Upper lobe of left lung (tissue), 4 donors: ENCODE results near the gene RNF150.

ENCODE experiments used
- CTCF ChIP-seq, 6 experiments: fragments of 450-650 bp in 4 of 6; fragments of 200-600 bp in 2 of 6; sonication (generic) in 2 of 6; IDR thresholded peaks; one replicate each; pipeline ENCODE4 v1.5.1; 2016 to 2019; ENCODE audit warnings: antibody characterized with exemption in 6 of 6
- EP300 ChIP-seq, 4 donors: sonication (generic); formaldehyde crosslinking; IDR thresholded peaks; one replicate each; pipeline ENCODE4 v1.5.1; 2017; ENCODE audit warnings: antibody characterized with exemption in 4 of 4, control low read depth in 2 of 4
- POLR2A ChIP-seq, 4 donors: fragments of 450-650 bp; IDR thresholded peaks; one replicate each; pipeline ENCODE4 v1.5.1; 2016 to 2017; ENCODE audit warnings: antibody characterized with exemption in 4 of 4, mild to moderate bottlenecking in 2 of 4
- POLR2AphosphoS5 ChIP-seq, 2 donors: sonication (generic); formaldehyde crosslinking; IDR thresholded peaks; one replicate each; pipeline ENCODE4 v1.5.1; 2017; ENCODE audit warnings: antibody characterized with exemption in 2 of 2

GRCh38 chr4:141037446-141037845 lies 95.8 kb downstream of the RNF150 start:
- TF ChIP-seq CTCF (IDR thresholded peaks at IDR 0.05) (no peak), POLR2A (IDR thresholded peaks at IDR 0.05) (no peak), POLR2AphosphoS5 (IDR thresholded peaks at IDR 0.05) (no peak), EP300 (IDR thresholded peaks at IDR 0.05) (no peak)
